HUES6 (cell line): ENCODE data around the gene MRPL42.
"Not testable (repeated sequence)": the region's sequence is repeated elsewhere in the genome, so short reads cannot be mapped to it uniquely, and the experiment has no call there.

Experiments used
- H3K27ac ChIP-seq: 2 replicates; pipeline ENCODE4 v1.7.0; 2013; ENCODE audit warnings: low read depth, mild to moderate bottlenecking, low read length, inconsistent platforms
- H3K27me3 ChIP-seq: 2 replicates; pipeline ENCODE4 v1.6.1; 2013; ENCODE audit warnings: low read length; ENCODE audit not compliant: control insufficient read depth, insufficient read depth
- H3K36me3 ChIP-seq: 2 replicates; pipeline ENCODE4 v1.6.1; 2013; ENCODE audit warnings: low read length; ENCODE audit not compliant: control insufficient read depth, insufficient read depth
- H3K4me1 ChIP-seq: 2 replicates; pipeline ENCODE4 v1.6.1; 2013; ENCODE audit warnings: low read length; ENCODE audit not compliant: control insufficient read depth, insufficient read depth
- H3K4me3 ChIP-seq: 2 replicates; pipeline ENCODE4 v1.5.1; 2013; ENCODE audit warnings: low read depth, low read length
- H3K9ac ChIP-seq: one replicate; pipeline ENCODE4 v1.6.1; 2013; ENCODE audit warnings: mild to moderate bottlenecking, low read length
- H3K9me3 ChIP-seq: 2 replicates; pipeline ENCODE4 v1.6.1; 2013; ENCODE audit warnings: low read depth, low read length; ENCODE audit not compliant: control insufficient read depth, insufficient read depth

MRPL42 gene

DNA sequence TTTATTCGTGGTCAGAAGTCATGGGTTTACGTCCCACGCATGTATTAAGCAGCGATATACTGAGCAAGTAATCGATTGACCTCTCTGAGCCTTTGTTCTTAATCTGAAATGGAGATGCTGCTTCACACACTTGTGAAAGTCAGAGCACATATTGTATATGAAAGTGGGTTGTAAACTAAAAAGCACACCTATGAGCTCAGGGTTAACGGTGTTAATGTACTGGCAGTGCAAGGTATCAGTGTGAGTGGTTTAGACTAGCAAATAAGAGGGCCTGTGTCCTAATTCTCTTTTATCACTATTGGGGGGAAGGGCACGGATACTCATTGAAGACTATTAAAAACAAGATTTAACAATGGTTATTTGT lies 676 bp downstream of the MRPL42 start:
- Histone ChIP-seq H3K36me3 (peaks cover 41% of the 10 kb centered on the region), H3K27me3 (no peaks in the 10 kb centered on the region), H3K4me3 (peak overlapping the region; percentile 98), H3K4me1 (peaks cover 5% of the 10 kb centered on the region; the same call in 1 of the 2 replicates), H3K9me3 (no peaks in the 10 kb centered on the region), H3K27ac (peak overlapping the region; percentile 89), H3K9ac (peak overlapping the region; percentile 98)

DNA sequence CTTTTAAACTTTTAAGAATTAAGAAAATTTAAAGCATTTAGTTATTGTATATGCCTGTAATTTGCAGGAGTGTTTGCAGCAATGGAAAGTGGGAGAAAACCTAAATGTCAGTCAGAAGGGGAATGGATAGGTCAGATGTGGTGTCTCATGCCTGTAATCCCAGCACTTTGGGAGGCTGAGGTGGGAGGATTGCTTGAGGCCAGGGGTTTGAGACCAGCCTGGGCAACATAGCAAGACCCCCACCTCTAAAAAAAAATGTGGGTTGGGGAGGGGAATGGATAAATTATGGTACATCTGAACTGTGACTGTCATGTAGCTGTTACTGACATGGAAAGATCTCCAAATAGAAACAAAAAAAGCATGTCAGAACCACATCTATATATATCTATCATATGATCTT lies 2.1 kb downstream of the MRPL42 start:
- Histone ChIP-seq H3K27ac (no peak overlapping the region), H3K27me3 (no peaks in the 10 kb centered on the region), H3K4me1 (peaks cover 5% of the 10 kb centered on the region; the same call in 1 of the 2 replicates), H3K9ac (no peak overlapping the region), H3K36me3 (peaks cover 51% of the 10 kb centered on the region), H3K9me3 (no peaks in the 10 kb centered on the region), H3K4me3 (peak overlapping the region; percentile 98)

DNA sequence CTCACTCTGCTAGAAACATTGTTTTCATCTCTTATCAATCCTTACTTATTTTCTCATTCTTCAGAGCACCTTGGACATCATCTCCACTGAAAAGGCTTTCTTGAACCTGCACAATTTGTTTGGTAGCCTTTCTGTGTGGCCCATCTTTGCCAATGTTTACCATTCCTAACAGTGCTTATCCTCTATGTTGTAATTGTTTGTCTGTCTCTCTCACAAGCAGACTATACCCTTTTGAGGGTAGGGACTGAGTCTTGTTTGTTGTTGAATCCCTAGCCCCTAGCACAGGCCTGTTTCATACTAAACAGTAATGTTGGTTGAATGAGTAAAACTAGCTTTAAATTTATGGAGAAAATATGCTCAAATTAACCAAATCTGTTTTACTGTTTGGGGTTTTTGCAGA lies 9.2 kb downstream of the MRPL42 start:
- Histone ChIP-seq H3K9ac (no peak overlapping the region), H3K27me3 (no peaks in the 10 kb centered on the region), H3K27ac (0 out of 2 replicates have a peak overlapping the region, but pooled peaks have one; percentile 27), H3K4me1 (no peaks in the 10 kb centered on the region), H3K4me3 (no peak overlapping the region), H3K36me3 (peaks cover 86% of the 10 kb centered on the region), H3K9me3 (no peaks in the 10 kb centered on the region)

DNA sequence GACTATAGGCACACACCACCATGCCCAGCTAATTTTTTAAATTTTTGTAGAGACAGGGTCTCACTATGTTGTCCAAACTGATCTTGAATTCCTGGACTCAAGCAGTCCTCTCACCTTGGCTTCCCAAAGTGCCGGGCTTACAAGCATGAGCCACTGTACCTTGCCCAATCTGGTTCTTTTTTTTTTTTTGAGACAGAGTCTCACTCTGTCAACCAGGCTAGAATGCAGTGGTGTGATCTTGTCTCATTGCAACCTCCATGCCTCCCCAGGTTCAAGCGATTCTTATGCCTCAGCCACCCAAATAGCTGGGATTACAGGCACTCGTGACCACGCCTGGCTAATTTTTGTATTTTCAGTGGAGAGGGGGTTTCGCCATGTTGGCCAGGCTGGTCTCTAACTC lies 15.4 kb downstream of the MRPL42 start:
- peaks cover 90% of the 10 kb centered on the region for H3K36me3 ChIP-seq
- H3K4me3 ChIP-seq: no peak overlapping the region
- no peak overlapping the region for H3K27ac ChIP-seq
- H3K9me3 ChIP-seq: no peaks in the 10 kb centered on the region
- no peak overlapping the region for H3K9ac ChIP-seq
- H3K27me3 ChIP-seq: no peaks in the 10 kb centered on the region
- no peaks in the 10 kb centered on the region for H3K4me1 ChIP-seq

DNA sequence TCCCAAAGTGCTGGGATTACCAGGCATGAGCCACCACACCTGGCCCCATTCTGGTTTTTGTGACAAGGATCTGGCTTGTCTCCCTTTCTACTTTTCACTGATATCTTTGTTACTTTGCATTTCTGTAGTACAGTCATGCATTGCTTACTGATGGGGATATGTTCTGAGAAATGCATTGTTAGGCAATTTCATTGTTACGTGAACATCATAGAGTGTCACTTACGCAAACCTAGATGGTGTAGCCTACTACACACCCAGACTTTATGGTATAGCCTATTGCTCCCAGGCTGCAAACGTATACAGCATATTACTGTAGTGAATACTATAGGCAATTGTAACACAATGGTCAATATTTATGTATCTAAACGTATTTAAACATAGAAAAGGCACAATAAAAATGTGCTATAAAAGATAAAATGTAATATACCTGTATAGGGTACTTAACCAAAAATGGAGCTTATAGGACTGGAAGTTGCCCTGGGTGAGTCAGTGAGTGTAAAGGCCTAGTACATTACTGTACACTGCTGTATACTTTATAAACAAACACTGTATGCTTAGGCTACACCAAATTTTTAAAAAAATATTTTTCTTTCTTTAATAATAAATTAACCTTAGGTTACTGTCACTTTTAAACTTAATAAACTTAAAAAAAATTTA lies 16.0 kb downstream of the MRPL42 start:
- Histone ChIP-seq H3K36me3 (peaks cover 90% of the 10 kb centered on the region), H3K27ac (no peak overlapping the region), H3K9me3 (no peaks in the 10 kb centered on the region), H3K4me1 (no peaks in the 10 kb centered on the region), H3K4me3 (no peak overlapping the region), H3K9ac (no peak overlapping the region), H3K27me3 (no peaks in the 10 kb centered on the region)

DNA sequence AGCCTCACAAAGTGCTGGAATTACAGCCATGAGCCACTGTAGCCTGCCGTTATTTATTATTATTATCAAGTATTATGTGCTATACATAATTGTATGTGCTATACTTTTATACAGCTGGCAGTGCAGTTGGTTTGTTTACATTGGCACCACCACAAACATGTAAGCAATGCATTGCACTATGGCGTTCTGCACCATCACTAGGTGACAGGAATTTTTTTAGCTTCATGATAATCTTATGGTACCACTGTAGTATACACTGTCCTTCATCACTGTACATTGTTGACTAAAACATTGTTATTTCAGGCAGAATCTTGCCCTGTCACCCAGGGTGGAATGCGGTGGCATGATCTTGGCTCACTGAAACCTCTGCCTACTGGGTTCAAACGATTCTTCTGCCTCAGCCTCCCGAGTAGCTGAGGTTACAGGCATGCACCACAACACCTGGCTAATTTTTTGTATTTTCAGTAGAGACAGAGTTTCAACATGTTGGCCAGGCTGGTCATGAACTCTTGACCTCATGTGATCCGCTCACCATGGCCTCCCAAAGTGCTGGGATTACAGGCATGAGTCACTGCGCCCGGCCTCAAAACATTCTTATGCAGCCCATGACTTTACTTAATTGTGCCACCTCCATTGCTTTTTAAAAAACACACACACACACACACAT lies 17.1 kb downstream of the MRPL42 start:
- no peak overlapping the region for H3K9ac ChIP-seq
- peaks cover 92% of the 10 kb centered on the region for H3K36me3 ChIP-seq
- no peaks in the 10 kb centered on the region for H3K4me1 ChIP-seq
- no peaks in the 10 kb centered on the region for H3K27me3 ChIP-seq
- no peaks in the 10 kb centered on the region for H3K9me3 ChIP-seq
- H3K27ac ChIP-seq: no peak overlapping the region
- no peak overlapping the region for H3K4me3 ChIP-seq

DNA sequence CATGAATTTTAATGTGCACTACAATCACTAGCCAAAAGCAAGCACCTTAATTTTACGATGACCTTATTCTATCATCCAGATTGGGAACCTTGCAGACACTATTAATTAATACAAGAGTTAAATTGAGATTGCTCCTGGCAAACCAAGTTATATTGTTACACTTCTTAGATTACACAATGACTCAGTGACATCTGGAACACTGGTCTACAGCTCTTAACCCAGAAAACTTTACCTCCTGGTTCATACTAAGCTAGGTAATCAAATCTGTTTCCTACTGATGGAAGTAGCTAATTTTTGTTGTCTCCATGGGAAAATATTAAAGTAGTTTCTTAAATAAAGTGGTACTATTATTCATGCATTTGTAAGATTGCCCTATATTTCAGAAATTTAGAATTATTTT lies 25.5 kb downstream of the MRPL42 start:
- not testable (repeated sequence) for H3K27me3 ChIP-seq, H3K9ac ChIP-seq, H3K4me3 ChIP-seq, H3K4me1 ChIP-seq, H3K27ac ChIP-seq, H3K9me3 ChIP-seq
- H3K36me3 ChIP-seq: peaks cover 74% of the 10 kb centered on the region

DNA sequence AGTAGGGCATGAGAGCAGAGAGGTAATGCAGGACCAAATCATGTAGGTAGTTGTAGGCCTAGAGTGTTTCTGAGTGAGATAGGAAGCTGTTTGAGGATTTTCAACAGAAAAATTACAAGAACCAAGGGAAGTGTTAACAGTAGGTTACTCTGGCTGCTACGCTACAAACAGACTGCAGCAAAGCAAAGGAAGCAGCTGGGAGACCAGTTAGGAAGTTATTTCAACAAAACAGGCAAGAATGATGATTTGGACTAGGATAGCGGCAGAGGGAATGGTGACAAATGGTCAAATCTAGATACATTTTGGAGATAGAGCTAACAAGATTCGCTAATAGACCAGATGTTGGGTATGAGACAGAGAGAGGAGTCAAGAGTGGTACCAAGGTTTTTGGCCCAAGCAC lies 26.8 kb downstream of the MRPL42 start:
- Histone ChIP-seq H3K9me3 (no peaks in the 10 kb centered on the region), H3K9ac (no peak overlapping the region), H3K27me3 (no peaks in the 10 kb centered on the region), H3K36me3 (peaks cover 61% of the 10 kb centered on the region), H3K4me1 (no peaks in the 10 kb centered on the region), H3K27ac (no peak overlapping the region), H3K4me3 (no peak overlapping the region)

DNA sequence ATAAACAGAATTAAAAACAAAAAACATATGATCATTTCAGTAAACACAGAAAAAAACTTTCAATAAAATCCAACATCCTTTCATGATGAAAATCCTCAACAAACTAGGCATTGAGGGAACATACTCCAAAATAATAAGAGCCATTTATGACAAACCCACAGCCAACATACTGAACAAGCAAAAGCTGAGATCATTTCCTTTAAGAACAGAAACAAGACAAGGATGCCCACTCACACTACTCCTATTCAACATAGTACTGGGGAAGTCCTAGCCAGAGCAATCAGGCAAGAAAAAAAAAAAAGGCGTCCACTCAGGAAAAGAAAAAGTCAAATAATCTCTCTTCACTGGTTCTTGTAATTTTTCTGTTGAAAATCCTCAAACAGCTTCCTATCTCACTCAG lies 30.1 kb downstream of the MRPL42 start:
- no peaks in the 10 kb centered on the region for H3K27me3 ChIP-seq
- H3K4me3 ChIP-seq: no peak overlapping the region
- no peaks in the 10 kb centered on the region for H3K9me3 ChIP-seq
- no peak overlapping the region for H3K9ac ChIP-seq
- H3K36me3 ChIP-seq: peaks cover 49% of the 10 kb centered on the region
- H3K4me1 ChIP-seq: no peaks in the 10 kb centered on the region
- no peak overlapping the region for H3K27ac ChIP-seq

DNA sequence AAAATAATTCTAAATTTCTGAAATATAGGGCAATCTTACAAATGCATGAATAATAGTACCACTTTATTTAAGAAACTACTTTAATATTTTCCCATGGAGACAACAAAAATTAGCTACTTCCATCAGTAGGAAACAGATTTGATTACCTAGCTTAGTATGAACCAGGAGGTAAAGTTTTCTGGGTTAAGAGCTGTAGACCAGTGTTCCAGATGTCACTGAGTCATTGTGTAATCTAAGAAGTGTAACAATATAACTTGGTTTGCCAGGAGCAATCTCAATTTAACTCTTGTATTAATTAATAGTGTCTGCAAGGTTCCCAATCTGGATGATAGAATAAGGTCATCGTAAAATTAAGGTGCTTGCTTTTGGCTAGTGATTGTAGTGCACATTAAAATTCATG lies 31.5 kb downstream of the MRPL42 start:
- not testable (repeated sequence) for H3K9me3 ChIP-seq, H3K4me1 ChIP-seq, H3K4me3 ChIP-seq, H3K9ac ChIP-seq, H3K27ac ChIP-seq, H3K27me3 ChIP-seq
- H3K36me3 ChIP-seq: peaks cover 54% of the 10 kb centered on the region

DNA sequence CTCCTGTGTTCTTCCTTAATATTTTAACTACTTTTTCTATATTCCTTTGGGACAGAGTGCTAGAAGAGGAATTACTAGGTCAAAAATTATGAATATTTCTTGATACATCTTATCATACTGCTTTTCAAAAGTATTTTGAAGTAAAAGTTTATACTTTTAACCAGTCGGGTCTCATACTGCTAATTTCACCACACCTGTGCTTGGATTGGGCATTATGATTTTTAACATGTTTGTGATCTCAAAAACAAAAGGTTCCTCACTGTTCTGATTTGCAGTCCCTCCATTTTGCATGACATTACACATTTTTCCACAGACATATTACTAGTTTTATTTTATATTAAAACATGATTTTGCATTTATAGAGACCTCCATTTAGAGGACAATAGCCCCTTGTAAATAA lies 32.9 kb downstream of the MRPL42 start:
- no peak overlapping the region for H3K9ac ChIP-seq
- H3K9me3 ChIP-seq: no peaks in the 10 kb centered on the region
- H3K27ac ChIP-seq: no peak overlapping the region
- no peaks in the 10 kb centered on the region for H3K4me1 ChIP-seq
- peaks cover 54% of the 10 kb centered on the region for H3K36me3 ChIP-seq
- no peaks in the 10 kb centered on the region for H3K27me3 ChIP-seq
- H3K4me3 ChIP-seq: no peak overlapping the region
